IMR-90 (cell line): ENCODE results near the gene PCYT1A. TPM values are rescaled to one million over a fixed set of nuclear protein-coding genes. Genes with fewer than 3 reads are reported as not detected.

ENCODE experiments used
- ATAC-seq: fragments of 200-7000 bp; cut with Tn5 transposase; 2 replicates; pipeline ENCODE4 v1.9.1; 2020; ENCODE audit warnings: low read depth, mild to moderate bottlenecking, moderate library complexity
- BruUV-seq: library from RNA; stranded (reverse); fragments of 400-500 nt; replicated peaks from 2 replicates; lab custom pipeline; 2021; lab: Mats Ljungman, UMichigan
- CTCF ChIA-PET: fragments of 300-600 bp; formaldehyde crosslinking; extraction: SDS; loops from one replicate; lab custom pipeline; 2021; ENCODE audit warnings: antibody characterized with exemption; lab: Yijun Ruan, JAX
- POLR2A ChIA-PET: fragments of 300-600 bp; sonication (Branson Sonifier 250); formaldehyde crosslinking; loops from one replicate; lab custom pipeline; 2022; ENCODE audit warnings: antibody characterized with exemption; ENCODE audit not compliant: unreplicated experiment; lab: Charles Lee
- DNase-seq: peaks from one replicate; pipeline ENCODE4 v3.0.0; 2013
- H2AFZ ChIP-seq: replicated peaks from 2 replicates; pipeline ENCODE3; 2013; ENCODE audit warnings: low read length, mild to moderate bottlenecking; ENCODE audit not compliant: poor library complexity
- H2AK5ac ChIP-seq: 2 replicates; pipeline ENCODE4 v1.6.1; 2013; ENCODE audit warnings: low read depth, low read length, inconsistent platforms
- H2AK9ac ChIP-seq: replicated peaks from 2 replicates; pipeline ENCODE3; 2013; ENCODE audit warnings: mild to moderate bottlenecking, low read depth, low read length, moderate library complexity; ENCODE audit not compliant: poor library complexity
- H2BK120ac ChIP-seq: 2 replicates; pipeline ENCODE4 v1.6.1; 2013; ENCODE audit warnings: low read depth, low read length, inconsistent platforms
- H2BK15ac ChIP-seq: 3 replicates; pipeline ENCODE4 v1.6.1; 2013; ENCODE audit warnings: low read depth, low read length, inconsistent platforms
- H2BK20ac ChIP-seq: 2 replicates; pipeline ENCODE4 v1.6.1; 2013; ENCODE audit warnings: low read depth, mild to moderate bottlenecking, inconsistent platforms, low read length, moderate library complexity
- H2BK5ac ChIP-seq: 2 replicates; pipeline ENCODE4 v1.6.1; 2013; ENCODE audit warnings: mild to moderate bottlenecking, low read depth, low read length, inconsistent platforms; ENCODE audit not compliant: poor library complexity, severe bottlenecking
- H3K14ac ChIP-seq: replicated peaks from 2 replicates; pipeline ENCODE4 v1.6.1; 2013; ENCODE audit warnings: low read depth, low read length, inconsistent platforms
- H3K18ac ChIP-seq: 2 replicates; pipeline ENCODE4 v1.6.1; 2013; ENCODE audit warnings: low read depth, low read length, control low read depth
- H3K23ac ChIP-seq: 2 replicates; pipeline ENCODE4 v1.6.1; 2013; ENCODE audit warnings: low read depth, low read length, inconsistent platforms
- H3K27ac ChIP-seq: 2 replicates; pipeline ENCODE4 v1.5.1; 2013; ENCODE audit warnings: mild to moderate bottlenecking, control low read depth, low read length; ENCODE audit not compliant: insufficient read depth
- H3K27me3 ChIP-seq: 2 replicates; pipeline ENCODE4 v1.6.1; 2013; ENCODE audit warnings: low read length; ENCODE audit not compliant: control insufficient read depth, insufficient read depth
- H3K36me3 ChIP-seq: 2 replicates; pipeline ENCODE4 v1.6.1; 2013; ENCODE audit warnings: low read length, mixed read lengths; ENCODE audit not compliant: control insufficient read depth, insufficient read depth
- H3K4ac ChIP-seq: 2 replicates; pipeline ENCODE4 v1.6.1; 2013; ENCODE audit warnings: low read depth, low read length, inconsistent platforms
- H3K4me1 ChIP-seq: 2 replicates; pipeline ENCODE4 v1.6.1; 2013; ENCODE audit warnings: low read length, mixed read lengths; ENCODE audit not compliant: control insufficient read depth, insufficient read depth
- H3K4me2 ChIP-seq: 2 replicates; pipeline ENCODE4 v1.6.1; 2013; ENCODE audit warnings: low read depth, mild to moderate bottlenecking, control low read depth, low read length, moderate library complexity
- H3K4me3 ChIP-seq: 2 replicates; pipeline ENCODE4 v1.5.1; 2013; ENCODE audit warnings: low read depth, mild to moderate bottlenecking, control low read depth, low read length, moderate library complexity; ENCODE audit not compliant: insufficient read depth
- H3K56ac ChIP-seq: 2 replicates; pipeline ENCODE4 v1.6.1; 2013; ENCODE audit warnings: low read length, inconsistent platforms; ENCODE audit not compliant: insufficient read depth; ENCODE audit errors: extremely low read depth
- H3K79me1 ChIP-seq, 2 experiments: 2 replicates each; pipeline ENCODE4 v1.6.1; 2013; ENCODE audit warnings: low read length in 2 of 2, inconsistent platforms in 1 of 2, low read depth in 1 of 2
- H3K9ac ChIP-seq: 2 replicates; pipeline ENCODE4 v1.6.1; 2013; ENCODE audit warnings: low read depth, low read length, control low read depth
- H3K9me1 ChIP-seq: 2 replicates; pipeline ENCODE4 v1.6.1; 2013; ENCODE audit warnings: low read length, inconsistent platforms; ENCODE audit not compliant: insufficient read depth
- H3K9me3 ChIP-seq: 2 replicates; pipeline ENCODE4 v1.6.1; 2013; ENCODE audit warnings: low read length; ENCODE audit not compliant: control insufficient read depth, insufficient read depth
- H4K20me1 ChIP-seq: 2 replicates; pipeline ENCODE4 v1.6.1; 2013; ENCODE audit warnings: low read length, inconsistent platforms; ENCODE audit not compliant: insufficient read depth
- H4K5ac ChIP-seq: 2 replicates; pipeline ENCODE4 v1.6.1; 2013; ENCODE audit warnings: mild to moderate bottlenecking, low read depth, low read length, control low read depth
- H4K8ac ChIP-seq, 2 experiments: 2 replicates each; pipeline ENCODE4 v1.6.1; 2013; ENCODE audit warnings: low read depth in 2 of 2, low read length in 2 of 2, control low read depth in 1 of 2, inconsistent platforms in 1 of 2
- H4K91ac ChIP-seq: 2 replicates; pipeline ENCODE4 v1.6.1; 2013; ENCODE audit warnings: low read depth, low read length, inconsistent platforms; ENCODE audit not compliant: insufficient read depth
- BHLHE40 ChIP-seq: fragments of 150-350 bp; IDR thresholded peaks from 2 replicates; pipeline ENCODE4 v1.6.1; 2016; ENCODE audit warnings: mild to moderate bottlenecking, low read depth, low read length
- CEBPB ChIP-seq: IDR thresholded peaks from 2 replicates; pipeline ENCODE4 v1.6.1; 2012; ENCODE audit warnings: low read depth, low read length, improper control_type of control experiment
- CHD1 ChIP-seq: IDR thresholded peaks from 2 replicates; pipeline ENCODE4 v1.6.1; 2012; ENCODE audit warnings: low read depth, low read length, improper control_type of control experiment
- FOS ChIP-seq: fragments of 150-350 bp; IDR thresholded peaks from 2 replicates; pipeline ENCODE4 v1.6.1; 2016; ENCODE audit warnings: low read depth, low read length
- MXI1 ChIP-seq: IDR thresholded peaks from 2 replicates; pipeline ENCODE4 v1.6.1; 2012; ENCODE audit warnings: low read depth, mild to moderate bottlenecking, low read length, moderate library complexity, borderline replicate concordance
- POLR2A ChIP-seq: IDR thresholded peaks from 2 replicates; pipeline ENCODE4 v1.6.1; 2012; ENCODE audit warnings: mild to moderate bottlenecking, low read depth, low read length
- WGBS, 2 experiments: methylation state at CpG; one replicate each; pipeline versions ENCODE4 v1.1.5 to v1.1.7; 2013; ENCODE audit warnings: missing lambda C conversion rate in 2 of 2; ENCODE audit not compliant: insufficient read length in 1 of 2; ENCODE audit errors: extremely low coverage in 2 of 2; 5-methylcytosine and 5-hydroxymethylcytosine counted together
- dilution Hi-C: fragments of 300-500 bp; cut with HindIII; formaldehyde crosslinking; loops from one replicate; pipeline ENCODE4 v1.14.3; 2018; ENCODE audit warnings: low sequenced_read_pairs; ENCODE audit not compliant: unreplicated experiment
- in situ Hi-C: fragments of 300-500 bp; cut with MboI; formaldehyde crosslinking; loops from 3 replicates; pipeline ENCODE4 v1.14.3; 2019; ENCODE audit warnings: low sequenced_read_pairs, inconsistent platforms, mixed read lengths
- intact Hi-C: fragments of 100-400 bp; cut with micrococcal nuclease; formaldehyde crosslinking; loops from 2 replicates; pipeline ENCODE4 v1.10.0; 2022
- polyA plus RNA-seq, 3 experiments: library from polyadenylated mRNA; depleted of rRNA; stranded (reverse); fragments of >200 nt; gene quantifications; 2 replicates each; pipeline ENCODE4 v1.2.3, GENCODE V29; 2012; ENCODE audit warnings: low replicate concordance in 1 of 3
- total RNA-seq: library from RNA; depleted of rRNA; stranded (reverse); fragments of >200 nt; gene quantifications from 2 replicates; pipeline ENCODE4 v1.2.3, GENCODE V29; 2012
- TF ChIP-seq, protein P1 (sequence below): conservative IDR thresholded peaks from 2 replicates; pipeline ENCODE4 v1.5.1; 2012; ENCODE audit warnings: mild to moderate bottlenecking, low read depth, low read length, improper control_type of control experiment
- TF ChIP-seq, protein P2 (sequence below): fragments of 150-350 bp; IDR thresholded peaks from 2 replicates; pipeline ENCODE4 v1.6.1; 2016; ENCODE audit warnings: low read depth, mild to moderate bottlenecking, low read length, moderate library complexity, borderline replicate concordance

The PCYT1A gene
- total and polyA plus RNA-seq, 2 of the 4 experiments (the other 2 are of a cell fraction): 62.8 to 127 TPM

GRCh38 chr3:196225763-196226364 is 61.7 kb downstream of the PCYT1A start:
- Histone ChIP-seq H3K14ac (no peak overlapping the region), H3K4ac (no peak overlapping the region), H2BK120ac (no peak overlapping the region), H3K4me3 (no peak overlapping the region), H2BK20ac (no peak overlapping the region), H4K8ac (no peak overlapping the region), H4K5ac (no peak overlapping the region), H3K18ac (no peak overlapping the region), H3K56ac (no peak overlapping the region), H3K23ac (no peak overlapping the region), H3K27ac (no peak overlapping the region), H3K79me1 (no peaks in the 10 kb centered on the region), H3K36me3 (no peaks in the 10 kb centered on the region), H2AK5ac (no peak overlapping the region), H2BK15ac (no peak overlapping the region), H3K4me1 (no peaks in the 10 kb centered on the region), H2AK9ac (no peak overlapping the region), H2AFZ (no peak overlapping the region), H3K4me2 (no peak overlapping the region), H3K9me3 (no peaks in the 10 kb centered on the region), H2BK5ac (no peak overlapping the region), H3K9me1 (no peaks in the 10 kb centered on the region), H3K27me3 (no peaks in the 10 kb centered on the region), H3K9ac (no peak overlapping the region), H4K20me1 (no peaks in the 10 kb centered on the region), H4K91ac (no peak overlapping the region)
- ATAC-seq: no peak
- intact Hi-C loops (no loop called here), dilution Hi-C loops (no loop called here), in situ Hi-C loops (no loop called here)
- DNase-seq: no peak
- WGBS, 2 experiments: 87% methylated on average over 3 of the region's 15 CpGs; no CpG with 5 or more reads in 1 of the 2 experiments
- no peak for TF ChIP-seq MXI1
- TF ChIP-seq, protein P1, sequence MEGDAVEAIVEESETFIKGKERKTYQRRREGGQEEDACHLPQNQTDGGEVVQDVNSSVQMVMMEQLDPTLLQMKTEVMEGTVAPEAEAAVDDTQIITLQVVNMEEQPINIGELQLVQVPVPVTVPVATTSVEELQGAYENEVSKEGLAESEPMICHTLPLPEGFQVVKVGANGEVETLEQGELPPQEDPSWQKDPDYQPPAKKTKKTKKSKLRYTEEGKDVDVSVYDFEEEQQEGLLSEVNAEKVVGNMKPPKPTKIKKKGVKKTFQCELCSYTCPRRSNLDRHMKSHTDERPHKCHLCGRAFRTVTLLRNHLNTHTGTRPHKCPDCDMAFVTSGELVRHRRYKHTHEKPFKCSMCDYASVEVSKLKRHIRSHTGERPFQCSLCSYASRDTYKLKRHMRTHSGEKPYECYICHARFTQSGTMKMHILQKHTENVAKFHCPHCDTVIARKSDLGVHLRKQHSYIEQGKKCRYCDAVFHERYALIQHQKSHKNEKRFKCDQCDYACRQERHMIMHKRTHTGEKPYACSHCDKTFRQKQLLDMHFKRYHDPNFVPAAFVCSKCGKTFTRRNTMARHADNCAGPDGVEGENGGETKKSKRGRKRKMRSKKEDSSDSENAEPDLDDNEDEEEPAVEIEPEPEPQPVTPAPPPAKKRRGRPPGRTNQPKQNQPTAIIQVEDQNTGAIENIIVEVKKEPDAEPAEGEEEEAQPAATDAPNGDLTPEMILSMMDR: no peak
- TF ChIP-seq CHD1: no peak
- TF ChIP-seq, protein P2, sequence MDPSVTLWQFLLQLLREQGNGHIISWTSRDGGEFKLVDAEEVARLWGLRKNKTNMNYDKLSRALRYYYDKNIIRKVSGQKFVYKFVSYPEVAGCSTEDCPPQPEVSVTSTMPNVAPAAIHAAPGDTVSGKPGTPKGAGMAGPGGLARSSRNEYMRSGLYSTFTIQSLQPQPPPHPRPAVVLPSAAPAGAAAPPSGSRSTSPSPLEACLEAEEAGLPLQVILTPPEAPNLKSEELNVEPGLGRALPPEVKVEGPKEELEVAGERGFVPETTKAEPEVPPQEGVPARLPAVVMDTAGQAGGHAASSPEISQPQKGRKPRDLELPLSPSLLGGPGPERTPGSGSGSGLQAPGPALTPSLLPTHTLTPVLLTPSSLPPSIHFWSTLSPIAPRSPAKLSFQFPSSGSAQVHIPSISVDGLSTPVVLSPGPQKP: no peak
- no peak for TF ChIP-seq POLR2A
- no peak for TF ChIP-seq FOS
- TF ChIP-seq CEBPB: no peak
- TF ChIP-seq BHLHE40: no peak
- ChIA-PET CTCF (no interaction called here), POLR2A (no interaction called here)
- BruUV-seq: no TSS peak
